GM21423 (cell line): Measurements from ENCODE around the gene CLBA1.
"Not testable (repeated sequence)": the region's sequence is repeated elsewhere in the genome, so short reads cannot be mapped to it uniquely, and the experiment has no call there.

ENCODE experiments used
- ATAC-seq: cut with Tn5 transposase; IDR thresholded peaks from one replicate; pipeline ENCODE4 v1.9.1; 2021; ENCODE audit warnings: mild to moderate bottlenecking, moderate library complexity; ENCODE audit not compliant: unreplicated experiment

CLBA1 gene

DNA sequence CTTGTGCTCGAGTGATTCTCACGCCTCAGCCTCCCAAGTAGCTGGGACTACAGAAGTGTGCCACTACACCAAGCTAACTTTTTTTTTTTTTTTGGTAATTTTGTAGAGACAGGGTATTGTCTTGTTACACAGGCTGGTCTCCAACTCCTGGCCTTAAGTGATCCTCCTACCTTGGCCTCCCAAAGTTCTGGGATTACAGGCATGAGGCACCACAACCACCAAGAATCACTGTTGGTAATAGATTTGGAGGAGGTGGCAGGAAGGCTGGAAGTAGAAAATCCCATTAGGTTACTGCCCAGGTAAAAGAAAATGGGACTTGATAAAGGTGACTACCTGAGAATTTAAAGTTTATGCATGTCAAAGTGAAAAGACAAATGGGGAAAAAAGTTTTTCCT is 36.7 kb downstream of the CLBA1 start:
- no peak for ATAC-seq

DNA sequence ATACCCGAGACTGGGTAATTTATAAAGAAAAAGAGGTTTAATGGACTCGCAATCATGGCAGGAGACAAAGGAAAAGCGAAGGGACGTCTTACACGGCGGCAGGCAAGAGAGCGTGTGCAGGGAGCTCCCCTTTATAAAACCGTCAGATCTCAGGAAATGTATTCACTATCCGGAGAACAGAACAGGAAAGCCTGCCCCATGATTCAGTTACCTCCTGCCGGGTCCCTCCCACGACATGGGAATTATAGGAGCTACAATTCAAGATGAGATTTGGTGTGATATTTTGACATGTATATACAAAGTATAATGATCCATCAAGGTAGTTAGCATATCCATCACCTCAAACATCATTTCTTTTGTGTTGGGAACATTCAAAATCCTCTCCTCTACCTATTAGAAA is 37.6 kb downstream of the CLBA1 start:
- no peak for ATAC-seq

DNA sequence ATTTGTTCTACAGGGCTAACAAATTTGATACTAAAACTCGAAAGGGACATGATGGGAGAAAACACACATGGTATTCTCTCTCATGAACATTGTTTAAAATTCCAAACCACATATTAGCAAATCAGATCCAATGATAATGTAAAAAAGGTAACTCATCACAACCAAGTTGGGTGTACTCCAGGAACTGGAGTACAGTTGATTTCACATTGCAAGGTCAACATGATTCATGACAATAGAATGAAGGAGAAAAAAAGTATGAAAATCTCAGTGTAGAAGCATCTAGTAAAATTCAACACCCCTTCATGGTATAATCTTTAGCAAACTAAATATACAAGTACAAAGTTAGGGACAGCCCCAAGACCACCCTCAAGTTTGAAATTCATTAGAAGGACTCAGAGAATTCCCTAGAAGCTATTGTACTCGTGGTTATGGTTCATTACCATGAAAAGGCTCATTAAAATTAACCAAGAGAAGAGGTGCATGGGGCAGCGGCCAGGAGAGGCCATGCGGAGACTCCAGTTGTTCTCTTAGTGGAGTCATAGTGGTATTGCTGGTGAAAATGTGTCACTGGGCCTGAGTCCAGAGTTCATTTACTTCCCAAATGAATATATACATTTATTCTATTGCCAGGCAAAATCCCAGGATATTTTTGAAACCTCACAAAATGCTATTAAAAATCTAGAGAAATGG is 38.3 kb downstream of the CLBA1 start:
- ATAC-seq, result no peak

DNA sequence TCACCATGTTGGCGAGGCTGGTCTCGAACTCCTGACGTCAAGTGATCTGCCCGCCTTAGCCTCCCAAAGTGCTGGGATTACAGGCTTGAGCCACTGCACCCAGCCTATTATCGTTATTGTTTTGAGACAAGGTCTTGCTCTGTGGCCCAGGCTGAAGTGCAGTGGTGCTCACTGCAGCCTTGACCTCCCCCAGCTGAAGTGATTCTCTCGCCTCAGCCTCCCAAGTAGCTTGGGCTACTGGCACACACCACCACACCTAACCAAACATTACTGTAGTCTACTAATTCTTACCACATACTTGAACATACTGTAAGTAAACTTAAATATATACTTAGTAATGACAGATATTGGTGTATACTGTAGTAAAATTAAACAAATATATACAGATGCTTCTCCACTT is 39.8 kb downstream of the CLBA1 start:
- no peak for ATAC-seq

DNA sequence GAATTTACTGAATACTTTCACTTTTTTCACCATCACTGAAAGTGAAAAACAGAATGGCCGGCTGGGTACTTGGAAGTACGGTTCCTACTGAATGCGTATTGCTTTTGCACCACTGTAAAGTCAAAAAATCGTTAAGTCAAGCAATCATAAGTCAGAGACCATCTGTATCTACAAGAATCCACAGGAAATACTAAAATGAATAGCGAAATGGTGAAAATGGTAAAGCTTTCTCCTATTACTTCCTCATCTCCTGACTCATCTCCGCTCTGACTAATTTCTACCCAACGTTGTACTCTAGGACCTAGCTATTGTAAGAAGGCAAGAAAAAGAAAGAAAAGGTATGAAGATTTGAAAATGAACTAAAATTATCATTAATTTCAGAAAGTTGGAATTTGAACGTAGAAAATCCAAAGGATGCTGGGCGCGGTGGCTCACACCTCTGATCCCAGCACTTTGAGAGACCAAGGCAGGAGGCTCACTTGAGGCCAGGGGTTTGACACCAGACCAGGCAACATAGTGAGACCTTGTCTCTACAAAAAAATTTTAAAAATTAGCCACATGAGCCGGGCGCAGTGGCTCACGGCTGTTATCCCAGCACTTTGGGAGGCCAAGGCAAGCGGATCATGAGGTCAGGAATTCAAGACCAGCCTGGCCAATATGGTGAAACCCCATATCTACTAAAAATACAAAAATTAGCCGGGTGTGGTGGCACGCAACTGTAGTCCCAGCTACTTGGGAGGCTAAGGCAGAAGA is 40.6 kb downstream of the CLBA1 start:
- no peak for ATAC-seq

DNA sequence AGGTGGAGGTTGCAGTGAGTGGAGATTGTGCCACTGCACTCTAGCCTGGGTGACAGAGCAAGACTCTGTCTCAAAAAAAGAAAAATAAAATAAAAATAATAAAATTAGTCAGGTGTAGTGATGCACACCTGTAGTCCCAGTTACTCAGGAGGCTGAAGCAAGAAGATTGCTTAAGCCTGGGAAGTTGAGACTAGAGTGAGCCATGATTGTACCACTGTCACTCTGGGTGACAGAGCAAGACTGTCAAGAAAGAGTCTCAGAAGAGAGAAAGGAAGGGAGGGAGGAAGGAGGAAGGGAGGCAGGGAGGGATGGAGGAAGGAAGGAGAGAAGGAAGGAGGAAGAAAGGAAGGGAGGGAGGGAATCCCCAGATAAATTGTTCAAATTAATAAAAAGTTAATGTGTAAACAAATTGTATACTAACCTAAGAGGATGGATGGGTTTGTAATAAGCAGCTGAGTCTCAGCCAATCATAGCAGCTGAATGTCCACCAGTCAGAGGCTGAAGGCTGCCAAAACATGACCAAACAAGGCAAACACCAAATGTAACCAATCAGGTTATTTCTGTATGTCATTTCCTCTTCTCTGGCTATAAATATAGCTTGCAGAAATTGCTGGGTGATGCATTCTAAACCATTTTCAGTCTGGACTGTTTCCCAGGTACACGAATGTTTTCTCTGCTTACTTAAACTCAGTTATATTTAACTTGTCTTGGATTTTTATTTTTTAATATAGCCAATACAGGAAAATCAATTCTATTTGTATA is 41.4 kb downstream of the CLBA1 start:
- ATAC-seq, result no peak

DNA sequence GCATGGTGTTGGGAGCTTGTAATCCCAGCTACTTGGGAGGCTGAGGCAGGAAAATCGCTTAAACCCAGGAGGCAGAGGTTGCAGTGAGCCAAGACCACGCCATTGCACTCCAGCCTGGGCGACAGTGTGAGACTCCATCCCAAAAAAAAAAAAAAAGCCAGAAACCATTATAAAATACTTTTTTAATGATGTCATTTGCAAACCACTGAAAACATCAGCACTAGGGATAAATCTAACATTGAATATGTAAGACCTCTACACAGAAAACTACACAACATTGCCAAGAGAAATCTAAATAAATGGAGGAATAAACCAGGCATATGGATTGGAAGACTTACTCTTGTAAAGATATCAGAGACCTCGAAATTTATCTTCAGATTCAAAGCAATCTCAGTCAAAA is 42.1 kb downstream of the CLBA1 start:
- ATAC-seq, result not testable (repeated sequence)

DNA sequence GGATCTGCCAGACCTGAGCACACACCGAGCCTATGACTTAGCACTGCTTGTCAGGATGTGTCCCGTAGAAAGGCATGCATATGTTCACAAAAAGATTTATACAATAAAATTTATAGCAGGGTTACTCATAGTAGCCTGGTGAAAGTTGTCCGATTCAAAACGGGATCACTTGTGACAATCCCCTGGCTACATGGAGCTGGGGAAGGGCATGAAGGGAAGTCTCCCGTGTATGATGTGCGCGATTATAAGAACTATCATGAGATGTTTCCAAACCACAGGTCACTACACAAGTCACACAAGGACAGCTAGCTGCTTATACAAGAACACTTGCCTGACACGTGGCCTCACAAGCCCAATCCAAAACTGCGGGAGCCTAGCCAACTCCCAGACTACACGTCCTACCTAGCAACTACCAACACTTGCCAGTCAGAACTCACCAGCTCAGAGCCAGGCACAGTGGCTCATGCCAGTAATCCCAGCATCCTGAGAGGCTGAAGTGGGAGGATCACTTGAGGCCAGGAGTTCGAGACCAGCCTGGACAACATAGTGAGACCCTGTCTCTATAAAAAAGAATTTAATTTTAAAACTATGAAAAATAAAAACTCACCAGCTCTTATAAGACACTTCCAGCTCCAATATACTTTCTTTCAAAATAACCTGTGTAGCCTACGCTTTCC is 42.8 kb downstream of the CLBA1 start:
- no peak for ATAC-seq

DNA sequence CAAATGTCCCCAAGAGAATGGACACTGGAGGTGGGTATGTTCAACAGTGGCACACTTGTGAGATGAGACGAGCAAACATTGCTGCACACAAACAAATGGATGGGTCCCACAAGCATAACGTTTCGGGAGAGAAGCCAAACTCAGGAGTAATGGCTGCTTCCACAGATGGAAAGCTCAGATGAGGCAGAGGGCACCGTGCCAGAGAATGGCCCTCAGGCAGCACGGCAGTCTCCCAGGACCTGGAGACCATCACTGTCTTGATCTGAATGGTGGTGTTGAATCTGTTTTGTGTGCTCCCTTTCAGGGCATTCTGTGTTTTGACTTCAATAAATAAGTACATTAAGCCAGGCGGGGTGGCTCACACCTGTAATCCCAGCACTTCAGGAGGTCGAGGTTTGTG is 43.8 kb downstream of the CLBA1 start:
- no peak for ATAC-seq

DNA sequence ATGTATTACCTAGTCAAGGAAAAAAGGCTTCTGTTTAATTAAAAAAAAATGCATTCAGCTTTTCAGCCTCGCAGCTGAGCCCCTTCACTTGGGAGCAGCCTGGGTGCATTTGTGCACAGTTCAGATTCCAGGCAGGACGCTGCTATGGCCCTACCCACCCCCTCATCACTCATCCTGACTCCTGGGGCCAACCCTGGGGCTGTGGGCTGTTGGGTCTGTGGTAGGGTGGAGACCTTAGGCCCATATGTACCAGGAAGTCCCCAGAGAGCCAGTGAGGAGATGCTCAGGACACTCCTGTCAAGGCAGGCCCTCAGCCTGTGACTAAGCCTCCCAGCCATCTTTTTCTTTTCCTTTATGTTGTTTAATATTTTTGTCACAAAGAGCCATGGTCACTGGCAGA is 44.6 kb downstream of the CLBA1 start:
- ATAC-seq, result no peak

DNA sequence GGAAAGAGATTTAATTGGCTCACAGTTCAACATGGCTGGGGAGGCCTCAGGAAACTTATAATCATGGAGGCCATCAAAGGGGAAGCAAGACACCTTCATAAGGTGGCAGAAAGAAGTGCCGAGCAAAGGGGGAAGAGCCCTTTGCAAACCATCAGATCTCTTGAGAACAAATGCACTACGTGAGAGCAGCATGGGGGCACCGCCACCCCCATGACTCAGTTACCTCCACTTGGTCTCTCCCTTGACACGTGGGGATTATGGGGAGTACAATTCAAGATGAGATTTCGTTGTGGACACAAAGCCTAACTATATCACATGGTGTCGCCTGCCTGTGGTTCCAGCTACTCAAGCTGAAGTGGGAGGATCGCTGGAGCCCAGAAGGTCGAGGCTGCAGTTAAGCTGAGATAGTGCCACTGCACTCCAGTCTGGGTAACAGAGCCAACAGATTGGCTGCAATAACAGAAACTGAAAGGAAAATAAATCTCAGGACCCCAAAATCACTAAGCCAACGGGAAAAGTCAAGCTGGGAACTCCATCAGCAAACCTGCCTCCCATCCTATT is 45.3 kb downstream of the CLBA1 start:
- no peak for ATAC-seq

DNA sequence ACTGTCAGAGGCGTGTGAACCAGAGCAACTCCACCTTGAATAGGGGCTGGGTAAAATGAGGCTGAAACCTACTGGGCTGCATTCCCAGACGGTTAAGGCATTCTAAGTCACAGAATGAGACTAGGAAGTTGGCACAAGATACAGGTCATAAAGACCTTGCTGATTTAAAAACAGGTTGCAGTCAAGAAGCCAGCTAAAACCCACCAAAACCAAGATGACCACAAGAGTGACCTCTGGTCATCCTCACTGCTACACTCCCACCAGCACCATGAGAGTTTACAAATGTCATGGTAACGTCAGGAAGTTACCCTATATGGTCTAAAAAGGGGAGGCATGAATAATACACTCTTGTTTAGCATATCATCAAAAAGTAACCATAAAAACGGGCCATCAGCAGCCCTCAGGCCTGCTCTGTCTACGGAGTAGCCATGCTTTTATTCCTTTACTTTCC is 46.9 kb downstream of the CLBA1 start:
- ATAC-seq, result not testable (repeated sequence)

DNA sequence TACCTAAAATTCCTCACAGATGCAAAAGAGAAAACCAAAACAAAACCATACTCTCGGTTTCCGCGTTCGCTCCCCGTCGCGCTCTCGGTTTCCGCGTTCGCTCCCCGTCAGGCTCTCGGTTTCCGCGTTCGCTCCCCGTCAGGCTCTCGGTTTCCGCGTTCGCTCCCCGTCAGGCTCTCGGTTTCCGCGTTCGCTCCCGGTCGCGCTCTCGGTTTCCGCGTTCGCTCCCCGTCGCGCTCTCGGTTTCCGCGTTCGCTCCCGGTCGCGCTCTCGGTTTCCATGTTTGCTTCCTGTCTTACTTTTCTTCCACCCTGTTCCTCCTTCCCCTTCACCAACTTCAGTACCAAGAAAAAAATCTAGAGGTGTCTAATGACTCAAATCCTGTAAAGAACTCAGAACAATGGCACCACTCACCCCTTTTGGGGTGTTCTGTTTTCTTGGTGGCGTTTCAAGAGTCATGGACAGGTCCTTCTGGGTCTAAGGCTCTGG is 47.9 kb downstream of the CLBA1 start:
- not testable (repeated sequence) for ATAC-seq

DNA sequence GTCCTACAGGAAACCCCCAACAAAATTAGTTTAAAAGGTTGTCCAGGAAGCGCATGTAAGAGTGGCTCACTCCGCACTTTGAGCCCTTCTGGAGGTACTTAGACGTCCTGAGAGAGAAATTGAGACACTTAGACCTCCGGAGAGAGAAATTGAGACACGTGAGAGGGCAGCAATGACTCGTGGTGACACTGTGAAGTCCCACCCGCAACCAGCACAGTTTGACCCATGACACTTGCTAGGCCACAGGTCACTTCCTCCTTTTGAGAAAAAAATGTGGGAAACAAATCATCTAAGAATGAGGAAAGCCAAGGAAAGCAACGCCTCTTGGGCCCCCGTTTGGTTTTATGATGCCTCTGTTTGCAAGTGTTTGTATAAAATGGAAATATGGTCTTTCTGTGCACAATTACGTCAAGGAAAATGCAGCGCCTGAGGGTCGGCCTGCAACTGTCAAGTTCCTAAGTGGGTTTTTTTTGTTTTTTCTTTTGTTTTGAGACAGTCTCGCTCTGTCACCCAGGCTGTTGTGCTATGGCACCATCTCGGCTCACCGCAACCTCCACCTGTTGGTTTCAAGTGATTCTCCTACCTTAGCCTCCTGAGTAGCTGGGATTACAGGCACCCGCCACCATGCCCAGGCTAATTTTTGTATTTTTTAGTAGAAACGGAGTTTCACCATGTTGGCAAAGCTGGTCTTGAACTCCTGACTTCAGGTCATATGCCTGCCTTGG is 48.9 kb downstream of the CLBA1 start:
- ATAC-seq, result no peak

DNA sequence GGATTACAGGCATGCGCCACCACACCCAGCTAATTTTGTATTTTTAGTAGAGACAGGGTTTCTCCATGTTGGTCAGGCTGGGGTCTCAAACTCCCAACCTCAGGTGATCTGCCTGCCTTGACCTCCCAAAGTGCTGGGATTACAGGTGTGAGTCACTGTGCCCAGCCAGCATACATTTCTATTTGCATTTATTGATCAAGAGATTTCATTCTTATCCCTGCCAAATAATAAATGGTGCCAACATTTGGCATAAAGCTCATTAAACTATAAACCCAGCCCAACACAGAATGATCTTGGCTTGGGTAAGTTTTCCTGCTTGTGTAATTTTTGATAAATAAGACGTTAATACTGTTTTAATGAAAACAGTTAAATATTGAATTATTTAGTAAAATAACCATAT is 50.0 kb downstream of the CLBA1 start:
- ATAC-seq, result not testable (repeated sequence)

DNA sequence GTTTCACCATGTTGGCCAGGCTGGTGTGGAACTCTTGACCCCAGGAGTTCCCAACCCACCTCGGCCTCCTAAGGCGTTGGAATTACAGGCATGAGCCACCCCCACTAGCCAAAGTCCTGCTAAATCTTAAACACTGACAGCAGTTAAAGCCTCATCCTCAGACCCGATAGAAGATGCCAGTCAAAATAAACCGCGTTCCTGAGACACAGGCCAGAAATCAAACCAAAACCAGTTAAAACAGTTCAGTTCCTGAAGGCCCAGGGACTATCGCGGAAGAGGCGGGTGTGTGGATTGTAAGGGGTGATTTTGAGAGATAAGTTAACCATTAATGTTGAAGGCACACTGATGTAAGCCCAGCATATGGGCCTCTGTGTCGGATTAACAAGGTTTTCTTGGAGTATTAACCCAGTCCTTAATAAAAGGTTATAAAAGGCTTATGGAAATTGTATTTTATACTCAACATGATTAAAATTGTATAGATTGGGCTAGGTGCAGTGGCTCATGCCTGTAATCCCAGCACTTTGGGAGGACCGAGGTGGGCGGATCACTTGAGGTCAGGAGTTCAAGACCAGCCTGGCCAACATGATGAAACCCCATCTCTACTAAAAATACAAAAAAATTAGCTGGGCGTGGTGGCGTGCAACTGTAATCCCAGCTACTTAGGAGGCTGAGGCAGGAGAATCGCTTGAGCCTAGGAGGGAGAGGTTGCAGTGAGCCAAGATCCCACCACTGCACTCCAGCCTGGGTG is 54.0 kb downstream of the CLBA1 start:
- ATAC-seq, result no peak

DNA sequence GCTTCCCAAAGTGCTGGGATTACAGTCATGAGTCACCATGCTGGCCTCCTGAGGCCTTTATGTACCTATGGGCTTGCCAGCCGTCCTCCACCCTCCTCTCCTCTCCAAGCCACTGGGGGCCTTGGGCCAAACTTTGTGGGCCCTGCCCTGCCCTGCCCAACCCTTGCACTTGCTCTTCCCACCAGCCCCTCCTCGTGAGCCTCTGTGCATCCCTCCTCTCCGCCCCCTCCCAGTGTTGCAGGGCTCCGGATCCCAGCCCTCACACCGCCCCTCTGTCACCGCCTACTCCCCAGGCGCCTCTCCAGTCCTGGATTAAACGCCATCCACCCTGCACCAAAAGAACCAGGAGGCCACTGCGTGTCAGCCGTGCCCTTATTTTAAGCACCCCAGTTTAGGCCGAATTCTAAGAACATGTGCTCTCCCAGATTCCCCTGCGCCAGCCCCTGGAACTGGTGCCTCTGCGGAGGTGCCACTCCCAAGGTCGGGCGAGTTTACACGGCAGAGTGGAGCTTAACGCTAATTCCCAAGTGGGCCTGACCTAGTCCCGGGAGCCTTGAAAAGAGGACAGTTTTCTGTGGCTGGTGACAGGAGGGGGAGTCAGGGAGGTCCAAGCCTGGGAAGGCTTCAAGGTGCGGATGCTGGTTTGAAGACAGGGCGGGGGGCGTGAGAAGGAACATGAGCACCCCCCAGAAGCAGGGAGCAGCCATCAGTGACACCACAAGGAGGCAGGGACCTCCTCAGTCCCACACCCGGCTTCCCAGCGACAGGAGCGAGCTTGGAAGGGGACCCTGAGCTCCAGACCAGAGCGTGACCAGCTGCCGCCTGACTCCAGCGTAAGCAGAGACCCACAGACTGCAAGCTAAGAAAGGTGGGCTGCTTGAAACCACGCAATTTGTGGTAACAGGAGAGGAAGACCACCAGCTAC is 56.5 kb downstream of the CLBA1 start:
- ATAC-seq, result no peak

DNA sequence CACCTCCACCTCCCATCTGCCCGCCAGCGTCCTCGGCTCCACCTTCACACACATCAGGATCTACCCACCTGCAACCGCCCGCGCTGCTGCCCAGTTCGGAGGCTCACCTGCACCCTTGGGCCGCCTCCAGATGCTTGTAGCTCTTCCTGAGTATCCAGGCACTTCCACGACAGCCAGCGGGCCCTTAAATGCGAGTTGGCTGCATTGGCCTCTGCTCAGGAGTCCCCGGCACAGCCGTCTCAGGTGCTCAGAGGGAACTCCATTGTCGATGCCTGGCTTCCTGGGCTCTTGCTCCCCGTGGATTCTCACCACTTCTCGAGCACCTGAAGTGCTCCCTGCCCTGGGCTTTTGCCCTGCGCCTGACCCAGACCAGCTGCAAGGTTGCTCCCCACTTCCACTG is 57.2 kb downstream of the CLBA1 start:
- no peak for ATAC-seq
